ENCODE measurements around the gene SLX4IP.
A peak's percentile ranks its signal among the peaks of the same experiment; 100 is the strongest.

Gene SLX4IP

GRCh38 chr20:10428008-10428407 is 7.1 kb upstream of the SLX4IP start:
- H3K9ac ChIP-seq (ENCODE audit: low read depth in 1 of 2, low read length in 2 of 2) = no peak overlapping the region
- H3K4me3 ChIP-seq (ENCODE audit: low read length in 2 of 2) = no peak overlapping the region
- peaks cover 3% of the 10 kb centered on the region in 2 donors for H3K36me3 ChIP-seq (ENCODE audit: control insufficient read depth in 2 of 2, insufficient read depth in 2 of 2, low read length in 2 of 2)
- H3K27ac ChIP-seq (ENCODE audit: low read depth in 2 of 2, low read length in 2 of 2) = no peak overlapping the region
- H3K9me3 ChIP-seq (ENCODE audit: control insufficient read depth in 2 of 2, low read length in 2 of 2) = no peaks in the 10 kb centered on the region
- H3K4me1 ChIP-seq (ENCODE audit: control insufficient read depth in 2 of 2, insufficient read depth in 2 of 2, low read length in 2 of 2) = peaks cover 11 to 21% of the 10 kb centered on the region in 2 donors
- H3K27me3 ChIP-seq (ENCODE audit: control insufficient read depth in 2 of 2, insufficient read depth in 2 of 2, low read length in 2 of 2) = no peaks in the 10 kb centered on the region

DNA sequence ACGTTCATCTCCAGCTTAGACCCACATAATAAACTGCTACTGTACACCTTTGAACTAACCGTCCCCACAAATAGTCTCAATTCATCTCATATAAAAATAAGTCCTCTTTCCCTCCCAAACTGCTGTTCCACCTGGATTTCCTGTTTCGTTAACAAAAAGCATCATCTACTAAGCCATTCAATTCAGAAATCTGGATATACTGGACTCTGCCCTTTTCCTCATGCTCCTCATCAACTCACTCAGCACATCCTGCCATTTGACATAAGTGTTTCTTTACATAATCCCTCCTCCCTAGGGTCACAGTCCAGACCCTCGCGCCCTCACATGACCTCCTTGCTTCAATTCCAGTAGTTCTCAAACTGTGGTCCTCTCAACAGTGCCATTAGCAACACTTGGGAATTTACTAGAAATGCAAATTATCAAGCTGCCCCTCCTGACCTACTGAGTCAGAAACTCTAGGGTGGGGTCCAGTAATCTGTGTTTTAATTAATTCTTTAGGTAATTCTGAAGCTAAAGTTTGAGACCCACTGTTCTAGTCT is 5.6 kb upstream of the SLX4IP start:
- Histone ChIP-seq H3K27ac (ENCODE audit: low read depth in 2 of 2, low read length in 2 of 2) (peak overlapping the region in 1 of 2 donors; percentile 61), H3K9ac (ENCODE audit: low read depth in 1 of 2, low read length in 2 of 2) (no peak overlapping the region), H3K9me3 (ENCODE audit: control insufficient read depth in 2 of 2, low read length in 2 of 2) (no peaks in the 10 kb centered on the region), H3K36me3 (ENCODE audit: control insufficient read depth in 2 of 2, insufficient read depth in 2 of 2, low read length in 2 of 2) (peaks cover 3% of the 10 kb centered on the region in 2 donors), H3K4me3 (ENCODE audit: low read length in 2 of 2) (no peak overlapping the region), H3K27me3 (ENCODE audit: control insufficient read depth in 2 of 2, insufficient read depth in 2 of 2, low read length in 2 of 2) (no peaks in the 10 kb centered on the region), H3K4me1 (ENCODE audit: control insufficient read depth in 2 of 2, insufficient read depth in 2 of 2, low read length in 2 of 2) (peaks cover 16 to 25% of the 10 kb centered on the region in 2 donors)

DNA sequence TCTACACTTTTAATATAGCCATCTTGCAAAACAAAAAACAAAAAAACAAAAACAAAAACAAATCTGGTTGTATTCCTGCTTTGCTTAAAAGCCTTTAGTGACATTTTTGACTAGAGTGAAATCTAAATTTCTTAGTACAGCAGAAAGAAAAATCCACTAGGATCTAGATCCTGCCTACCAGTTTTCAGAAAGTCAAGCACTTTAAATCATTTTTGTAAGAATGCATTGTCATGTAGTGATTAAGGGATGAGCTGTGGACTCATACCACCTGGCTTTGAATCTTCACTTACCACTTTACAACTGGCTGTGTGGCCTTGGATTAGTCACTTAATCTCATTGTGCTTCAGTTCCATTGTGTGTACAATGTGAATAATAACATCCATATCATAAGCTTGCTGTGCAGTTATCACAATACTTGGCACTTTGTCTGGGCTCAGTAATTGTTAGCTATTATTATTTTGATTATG is 5.1 kb upstream of the SLX4IP start:
- H3K9ac ChIP-seq (ENCODE audit: low read depth in 1 of 2, low read length in 2 of 2) = no peak overlapping the region
- no peaks in the 10 kb centered on the region for H3K27me3 ChIP-seq (ENCODE audit: control insufficient read depth in 2 of 2, insufficient read depth in 2 of 2, low read length in 2 of 2)
- H3K4me1 ChIP-seq (ENCODE audit: control insufficient read depth in 2 of 2, insufficient read depth in 2 of 2, low read length in 2 of 2) = peaks cover 16 to 25% of the 10 kb centered on the region in 2 donors
- no peak overlapping the region for H3K4me3 ChIP-seq (ENCODE audit: low read length in 2 of 2)
- H3K27ac ChIP-seq (ENCODE audit: low read depth in 2 of 2, low read length in 2 of 2) = peak overlapping the region in 1 of 2 donors; percentile 61
- no peaks in the 10 kb centered on the region for H3K9me3 ChIP-seq (ENCODE audit: control insufficient read depth in 2 of 2, low read length in 2 of 2)
- peaks cover 3% of the 10 kb centered on the region in 2 donors for H3K36me3 ChIP-seq (ENCODE audit: control insufficient read depth in 2 of 2, insufficient read depth in 2 of 2, low read length in 2 of 2)

GRCh38 chr20:10430704-10431103 is 4.4 kb upstream of the SLX4IP start:
- H3K4me3 ChIP-seq (ENCODE audit: low read length in 2 of 2) = no peak overlapping the region
- no peak overlapping the region for H3K27ac ChIP-seq (ENCODE audit: low read depth in 2 of 2, low read length in 2 of 2)
- H3K27me3 ChIP-seq (ENCODE audit: control insufficient read depth in 2 of 2, insufficient read depth in 2 of 2, low read length in 2 of 2) = no peaks in the 10 kb centered on the region
- H3K4me1 ChIP-seq (ENCODE audit: control insufficient read depth in 2 of 2, insufficient read depth in 2 of 2, low read length in 2 of 2) = peaks cover 19 to 25% of the 10 kb centered on the region in 2 donors
- H3K36me3 ChIP-seq (ENCODE audit: control insufficient read depth in 2 of 2, insufficient read depth in 2 of 2, low read length in 2 of 2) = peaks cover 3% of the 10 kb centered on the region in 2 donors
- H3K9me3 ChIP-seq (ENCODE audit: control insufficient read depth in 2 of 2, low read length in 2 of 2) = no peaks in the 10 kb centered on the region
- H3K9ac ChIP-seq (ENCODE audit: low read depth in 1 of 2, low read length in 2 of 2) = no peak overlapping the region

GRCh38 chr20:10432079-10432478 is 3.0 kb upstream of the SLX4IP start:
- Histone ChIP-seq H3K9ac (ENCODE audit: low read depth in 1 of 2, low read length in 2 of 2) (no peak overlapping the region), H3K9me3 (ENCODE audit: control insufficient read depth in 2 of 2, low read length in 2 of 2) (no peaks in the 10 kb centered on the region), H3K4me1 (ENCODE audit: control insufficient read depth in 2 of 2, insufficient read depth in 2 of 2, low read length in 2 of 2) (peaks cover 19 to 25% of the 10 kb centered on the region in 2 donors), H3K27me3 (ENCODE audit: control insufficient read depth in 2 of 2, insufficient read depth in 2 of 2, low read length in 2 of 2) (no peaks in the 10 kb centered on the region), H3K27ac (ENCODE audit: low read depth in 2 of 2, low read length in 2 of 2) (no peak overlapping the region), H3K4me3 (ENCODE audit: low read length in 2 of 2) (no peak overlapping the region), H3K36me3 (ENCODE audit: control insufficient read depth in 2 of 2, insufficient read depth in 2 of 2, low read length in 2 of 2) (no peaks in the 10 kb centered on the region)

DNA sequence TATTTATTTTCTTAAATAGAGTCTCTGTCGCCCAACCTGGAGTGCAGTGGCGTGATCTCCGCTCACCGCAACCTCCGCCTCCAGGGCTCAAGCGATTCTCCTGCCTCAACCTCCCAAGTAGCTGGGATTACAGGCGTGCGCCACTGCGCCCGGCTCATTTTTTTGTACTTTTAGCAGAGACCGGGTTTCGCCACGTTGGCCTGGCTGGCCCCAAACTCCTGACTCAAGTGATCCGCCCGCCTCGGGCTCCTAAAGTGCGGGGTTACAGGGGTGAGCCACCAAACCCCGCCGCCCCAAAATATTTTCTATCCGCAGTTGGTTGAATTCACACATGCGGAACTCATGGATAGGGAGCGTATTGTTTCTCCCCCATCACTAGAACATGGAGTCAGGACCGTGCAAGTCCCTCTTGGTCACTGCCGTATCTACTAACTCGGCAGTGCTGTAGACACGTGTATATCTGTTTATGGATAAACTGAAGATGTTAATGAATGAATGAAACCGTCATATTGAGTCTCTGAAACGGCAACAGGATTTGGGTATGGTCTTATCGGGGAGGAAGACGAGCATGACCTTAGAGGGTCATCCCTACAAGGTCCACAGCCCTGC is 2.0 kb upstream of the SLX4IP start:
- Histone ChIP-seq H3K9ac (ENCODE audit: low read depth in 1 of 2, low read length in 2 of 2) (peak overlapping the region; percentile 82 to 98), H3K4me3 (ENCODE audit: low read length in 2 of 2) (peak overlapping the region; percentile 92 to 99), H3K36me3 (ENCODE audit: control insufficient read depth in 2 of 2, insufficient read depth in 2 of 2, low read length in 2 of 2) (no peaks in the 10 kb centered on the region), H3K4me1 (ENCODE audit: control insufficient read depth in 2 of 2, insufficient read depth in 2 of 2, low read length in 2 of 2) (peaks cover 19 to 21% of the 10 kb centered on the region in 2 donors), H3K27ac (ENCODE audit: low read depth in 2 of 2, low read length in 2 of 2) (peak overlapping the region; percentile 93 to 95), H3K9me3 (ENCODE audit: control insufficient read depth in 2 of 2, low read length in 2 of 2) (no peaks in the 10 kb centered on the region), H3K27me3 (ENCODE audit: control insufficient read depth in 2 of 2, insufficient read depth in 2 of 2, low read length in 2 of 2) (no peaks in the 10 kb centered on the region)

DNA sequence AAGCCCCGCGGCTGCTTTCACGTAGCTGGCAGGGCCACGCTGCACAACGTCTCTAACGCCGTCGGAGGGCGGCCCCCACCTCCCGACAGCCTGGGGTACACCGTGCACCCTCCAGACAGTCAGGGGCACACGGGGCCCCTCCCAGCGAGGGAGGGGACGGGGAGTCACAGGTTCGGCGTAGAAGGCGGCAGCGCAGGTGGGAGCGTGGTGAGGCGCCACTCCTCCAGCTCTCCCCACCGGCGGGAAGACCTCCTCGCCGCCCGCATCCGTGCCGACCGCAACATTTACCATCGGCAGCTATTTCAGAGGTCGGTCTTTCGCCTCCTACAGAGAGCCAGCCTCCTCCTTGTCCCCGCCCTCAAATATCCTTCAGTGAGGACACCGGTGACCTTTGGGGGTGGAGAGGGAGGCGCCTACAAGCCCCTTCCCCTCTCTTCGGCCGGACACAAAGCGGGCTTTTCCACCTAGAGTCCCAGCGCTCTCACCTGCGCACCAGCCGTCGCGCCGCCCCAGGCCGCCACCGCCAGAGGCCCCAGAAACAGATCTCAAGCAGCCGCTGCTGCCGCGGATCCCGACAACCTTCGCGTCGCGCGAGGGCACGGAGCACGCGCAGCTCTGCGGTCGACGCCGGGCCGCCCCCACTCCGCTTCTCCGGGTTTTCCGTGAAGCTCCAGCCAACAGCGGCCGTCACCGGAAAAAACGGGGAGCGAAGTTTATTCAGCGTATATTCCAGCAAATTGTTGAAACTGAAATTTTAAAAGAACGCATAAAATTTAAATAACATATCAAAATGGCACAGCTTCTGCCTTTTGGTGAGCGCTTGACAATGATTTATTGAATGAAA is 1.3 kb upstream of the SLX4IP start, which contains the start of gene MKKS:
Gene MKKS, minus strand, starts transcription at position 600 of the 844 bp plus-strand sequence. CDS start 20,708 bp downstream, outside the sequence.
- Histone ChIP-seq H3K4me3 (ENCODE audit: low read length in 2 of 2) (peak within 1 kb of the TSS; percentile 92 to 99), H3K9ac (ENCODE audit: low read depth in 1 of 2, low read length in 2 of 2) (peak within 1 kb of the TSS; percentile 82 to 98), H3K27ac (ENCODE audit: low read depth in 2 of 2, low read length in 2 of 2) (peak within 1 kb of the TSS; percentile 93 to 95), H3K36me3 (ENCODE audit: control insufficient read depth in 2 of 2, insufficient read depth in 2 of 2, low read length in 2 of 2) (no peaks in the 10 kb centered on the region), H3K9me3 (ENCODE audit: control insufficient read depth in 2 of 2, low read length in 2 of 2) (no peaks in the 10 kb centered on the region), H3K4me1 (ENCODE audit: control insufficient read depth in 2 of 2, insufficient read depth in 2 of 2, low read length in 2 of 2) (peaks cover 16 to 18% of the 10 kb centered on the region in 2 donors), H3K27me3 (ENCODE audit: control insufficient read depth in 2 of 2, insufficient read depth in 2 of 2, low read length in 2 of 2) (no peaks in the 10 kb centered on the region)

GRCh38 chr20:10434467-10434831 is 656 bp upstream of the SLX4IP start:
- Histone ChIP-seq H3K27me3 (ENCODE audit: control insufficient read depth in 2 of 2, insufficient read depth in 2 of 2, low read length in 2 of 2) (no peaks in the 10 kb centered on the region), H3K9ac (ENCODE audit: low read depth in 1 of 2, low read length in 2 of 2) (peak overlapping the region; percentile 82 to 98)

DNA sequence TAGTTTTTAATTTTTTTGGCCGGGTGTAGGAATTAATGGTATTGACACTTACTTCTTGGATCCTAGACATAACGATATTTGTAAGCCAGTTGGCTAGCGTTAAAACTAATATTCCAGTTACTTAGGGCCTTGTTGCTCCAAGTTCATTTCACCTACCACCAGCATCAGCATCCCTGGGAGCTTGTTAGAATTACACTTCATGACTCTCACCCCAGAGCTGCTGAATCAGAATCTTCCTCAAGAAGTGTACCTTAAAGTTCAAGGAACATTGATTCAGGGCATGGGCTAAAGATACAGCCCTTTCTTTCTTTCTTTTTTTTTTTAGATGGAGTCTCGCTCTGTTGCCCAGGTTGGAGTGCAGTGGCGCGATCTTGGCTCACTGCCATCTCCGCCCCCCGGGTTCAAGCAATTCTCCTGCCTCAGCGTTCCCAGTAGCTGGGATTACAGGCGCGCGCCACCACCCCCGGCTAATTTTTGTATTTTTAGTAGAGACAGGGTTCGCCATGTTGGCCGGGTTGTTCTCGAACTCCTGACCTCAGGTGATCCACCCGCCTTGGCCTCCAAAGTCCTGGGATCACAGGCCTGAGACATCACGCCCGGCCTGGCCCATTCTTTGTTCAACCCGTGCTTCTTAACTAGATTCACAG is 1.1 kb downstream of the SLX4IP start:
- Histone ChIP-seq H3K4me1 (ENCODE audit: control insufficient read depth in 2 of 2, insufficient read depth in 2 of 2, low read length in 2 of 2) (peaks cover 6 to 11% of the 10 kb centered on the region in 2 donors), H3K4me3 (ENCODE audit: low read length in 2 of 2) (peak overlapping the region; percentile 92 to 99), H3K9ac (ENCODE audit: low read depth in 1 of 2, low read length in 2 of 2) (no peak overlapping the region), H3K27me3 (ENCODE audit: control insufficient read depth in 2 of 2, insufficient read depth in 2 of 2, low read length in 2 of 2) (no peaks in the 10 kb centered on the region), H3K9me3 (ENCODE audit: control insufficient read depth in 2 of 2, low read length in 2 of 2) (no peaks in the 10 kb centered on the region), H3K27ac (ENCODE audit: low read depth in 2 of 2, low read length in 2 of 2) (no peak overlapping the region), H3K36me3 (ENCODE audit: control insufficient read depth in 2 of 2, insufficient read depth in 2 of 2, low read length in 2 of 2) (no peaks in the 10 kb centered on the region)

More at GRCh38 chr20:10434467-10434831, 656 bp upstream of the SLX4IP start:
- Histone ChIP-seq H3K4me1 (ENCODE audit: control insufficient read depth in 2 of 2, insufficient read depth in 2 of 2, low read length in 2 of 2) (peaks cover 12 to 14% of the 10 kb centered on the region in 2 donors), H3K9me3 (ENCODE audit: control insufficient read depth in 2 of 2, low read length in 2 of 2) (no peaks in the 10 kb centered on the region), H3K4me3 (ENCODE audit: low read length in 2 of 2) (peak overlapping the region; percentile 92 to 99), H3K36me3 (ENCODE audit: control insufficient read depth in 2 of 2, insufficient read depth in 2 of 2, low read length in 2 of 2) (no peaks in the 10 kb centered on the region), H3K27ac (ENCODE audit: low read depth in 2 of 2, low read length in 2 of 2) (peak overlapping the region; percentile 93 to 95)
